Measurements from ENCODE around the gene KIAA1328. TPM values are rescaled to one million over a fixed set of nuclear protein-coding genes. Genes with fewer than 3 reads are reported as not detected.

KIAA1328 gene
- total RNA-seq: 4.0 and 4.9 TPM in 2 replicates

GRCh38 chr18:36828630-36829361, at the start of gene KIAA1328, which contains the start of gene TPGS2:
Gene KIAA1328, plus strand, starts transcription at chr18:36829127. Its CDS starts 12 bp downstream, at chr18:36829139.
Gene TPGS2, minus strand, starts transcription at chr18:36829002. Its CDS starts 235 bp downstream, at chr18:36828767.

Other genes starting within 250 kb of the KIAA1328 start
- gene TPGS2, start 125 bp upstream of the KIAA1328 start, total RNA-seq: 124 and 143 TPM in 2 replicates